CD4-positive, CD25-positive, alpha-beta regulatory T cell (primary cell): ENCODE data around the gene SERPINA1. TPM values are rescaled to one million over a fixed set of nuclear protein-coding genes. Genes with fewer than 3 reads are reported as not detected.

Experiments
- ATAC-seq, 2 donors: fragments of 150-1000 bp; cut with Tn5 transposase; one replicate each; pipeline ENCODE4 v1.10.0; 2021; ENCODE audit warnings: low read depth in 2 of 2, moderate number of reproducible peaks in 2 of 2, moderate library complexity in 1 of 2
- DNase-seq, 3 donors: peaks; one replicate each; pipeline versions ENCODE4 v3.0.0 to v3.0.0-alpha.2; 2012 to 2022; ENCODE audit warnings: mixed read lengths in 1 of 3
- H3K27ac ChIP-seq: one replicate; pipeline ENCODE4 v1.7.0; 2013; ENCODE audit warnings: mild to moderate bottlenecking, low read length; ENCODE audit not compliant: insufficient read depth, poor library complexity, severe bottlenecking
- H3K27me3 ChIP-seq: one replicate; pipeline ENCODE4 v1.7.0; 2013; ENCODE audit warnings: low read length; ENCODE audit not compliant: control insufficient read depth, insufficient read depth
- H3K36me3 ChIP-seq: one replicate; pipeline ENCODE4 v1.7.0; 2013; ENCODE audit warnings: mild to moderate bottlenecking, low read length, moderate library complexity; ENCODE audit not compliant: control insufficient read depth, insufficient read depth
- H3K4me1 ChIP-seq: 2 replicates; pipeline ENCODE4 v1.7.0; 2013; ENCODE audit warnings: mild to moderate bottlenecking, low read length; ENCODE audit not compliant: insufficient read depth, control insufficient read depth, poor library complexity, severe bottlenecking
- H3K4me3 ChIP-seq: one replicate; pipeline ENCODE4 v1.7.0; 2013; ENCODE audit warnings: low read depth, mild to moderate bottlenecking, low read length, moderate library complexity
- H3K9me3 ChIP-seq, 2 experiments: 1 replicate in 1 of 2; 2 replicates in 1 of 2; pipeline ENCODE4 v1.7.0; 2013; ENCODE audit warnings: low read length in 2 of 2, mild to moderate bottlenecking in 1 of 2, moderate library complexity in 1 of 2; ENCODE audit not compliant: control insufficient read depth in 2 of 2
- H3K27ac Mint-ChIP-seq, 3 donors: one replicate each; pipeline ENCODE4 v1.8.0; 2020 to 2022; ENCODE audit warnings: mild to moderate bottlenecking in 3 of 3, mixed read lengths in 3 of 3, moderate library complexity in 2 of 3
- H3K27me3 Mint-ChIP-seq: one replicate; pipeline ENCODE4 v1.8.0; 2022; ENCODE audit warnings: mild to moderate bottlenecking, mixed read lengths
- H3K36me3 Mint-ChIP-seq: one replicate; pipeline ENCODE4 v1.8.0; 2020; ENCODE audit warnings: mixed read lengths
- H3K4me1 Mint-ChIP-seq, 4 donors: one replicate each; pipeline ENCODE4 v1.8.0; 2020 to 2022; ENCODE audit warnings: mixed read lengths in 4 of 4, mild to moderate bottlenecking in 1 of 4
- H3K4me3 Mint-ChIP-seq, 4 donors: one replicate each; pipeline ENCODE4 v1.8.0; 2020 to 2022; ENCODE audit warnings: mild to moderate bottlenecking in 4 of 4, mixed read lengths in 4 of 4, moderate library complexity in 3 of 4
- H3K9me3 Mint-ChIP-seq, 7 donors: one replicate each; pipeline ENCODE4 v1.8.0; 2020 to 2022; ENCODE audit warnings: mixed read lengths in 7 of 7, mild to moderate bottlenecking in 3 of 7, moderate library complexity in 2 of 7
- polyA plus RNA-seq, 4 donors: library from polyadenylated mRNA; unstranded; fragments of 300-500 nt; fragmentation: Illumina TruSeq; gene quantifications; one replicate each; pipeline ENCODE4 v1.2.3, GENCODE V29; 2021
- total RNA-seq: library from RNA; stranded (reverse); gene quantifications from one replicate; pipeline ENCODE4 v1.2.3, GENCODE V29; 2022

Gene SERPINA1
- total and polyA plus RNA-seq, 5 donors from 2014 or later, result 0.14 to 2.6 (median 0.71) TPM; not detected in 2

GRCh38 chr14:94368956-94369355 is 19.4 kb downstream of the SERPINA1 start:
- no peaks in the 10 kb centered on the region for H3K27me3 Mint-ChIP-seq
- H3K4me1 Mint-ChIP-seq, result no peaks in the 10 kb centered on the region
- Histone ChIP-seq H3K27me3 (no peaks in the 10 kb centered on the region), H3K4me3 (no peak overlapping the region), H3K27ac (no peak overlapping the region), H3K36me3 (no peaks in the 10 kb centered on the region), H3K4me1 (no peaks in the 10 kb centered on the region), H3K9me3 (no peaks in the 10 kb centered on the region)
- H3K27ac Mint-ChIP-seq, result no peak overlapping the region
- H3K36me3 Mint-ChIP-seq, result no peaks in the 10 kb centered on the region
- H3K4me3 Mint-ChIP-seq, result no peak overlapping the region
- peaks cover 0 to 2% (median 0%) of the 10 kb centered on the region in 7 donors for H3K9me3 Mint-ChIP-seq
- ATAC-seq, result no peak
- no peak for DNase-seq

DNA sequence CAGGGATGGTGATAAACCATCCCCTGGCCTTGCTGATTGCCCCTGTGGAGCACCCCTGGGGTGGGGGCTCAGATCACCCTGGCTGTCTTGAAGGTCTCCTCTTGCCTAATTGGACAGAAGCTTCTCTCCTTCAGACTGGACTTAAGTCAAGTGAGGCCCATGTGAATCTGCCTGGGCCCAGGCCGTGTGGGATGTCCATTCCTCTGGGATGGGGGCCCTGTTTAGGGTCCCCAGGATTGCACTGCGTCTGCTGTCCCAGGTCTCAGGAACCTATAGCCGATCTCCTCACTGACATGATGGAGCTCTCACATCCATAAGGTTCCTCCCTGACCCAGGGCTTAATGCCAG is 20.2 kb downstream of the SERPINA1 start:
- H3K4me3 ChIP-seq, result no peak overlapping the region
- H3K9me3 Mint-ChIP-seq, result peaks cover 0 to 2% (median 0%) of the 10 kb centered on the region in 7 donors
- ATAC-seq (no peak), DNase-seq (no peak)
- no peaks in the 10 kb centered on the region for H3K27me3 ChIP-seq
- no peaks in the 10 kb centered on the region for H3K9me3 ChIP-seq
- H3K27ac ChIP-seq, result no peak overlapping the region
- no peaks in the 10 kb centered on the region for H3K4me1 Mint-ChIP-seq
- H3K36me3 Mint-ChIP-seq, result no peaks in the 10 kb centered on the region
- H3K4me1 ChIP-seq, result no peaks in the 10 kb centered on the region
- H3K36me3 ChIP-seq, result no peaks in the 10 kb centered on the region
- H3K27ac Mint-ChIP-seq, result no peak overlapping the region
- no peak overlapping the region for H3K4me3 Mint-ChIP-seq
- H3K27me3 Mint-ChIP-seq, result no peaks in the 10 kb centered on the region

DNA sequence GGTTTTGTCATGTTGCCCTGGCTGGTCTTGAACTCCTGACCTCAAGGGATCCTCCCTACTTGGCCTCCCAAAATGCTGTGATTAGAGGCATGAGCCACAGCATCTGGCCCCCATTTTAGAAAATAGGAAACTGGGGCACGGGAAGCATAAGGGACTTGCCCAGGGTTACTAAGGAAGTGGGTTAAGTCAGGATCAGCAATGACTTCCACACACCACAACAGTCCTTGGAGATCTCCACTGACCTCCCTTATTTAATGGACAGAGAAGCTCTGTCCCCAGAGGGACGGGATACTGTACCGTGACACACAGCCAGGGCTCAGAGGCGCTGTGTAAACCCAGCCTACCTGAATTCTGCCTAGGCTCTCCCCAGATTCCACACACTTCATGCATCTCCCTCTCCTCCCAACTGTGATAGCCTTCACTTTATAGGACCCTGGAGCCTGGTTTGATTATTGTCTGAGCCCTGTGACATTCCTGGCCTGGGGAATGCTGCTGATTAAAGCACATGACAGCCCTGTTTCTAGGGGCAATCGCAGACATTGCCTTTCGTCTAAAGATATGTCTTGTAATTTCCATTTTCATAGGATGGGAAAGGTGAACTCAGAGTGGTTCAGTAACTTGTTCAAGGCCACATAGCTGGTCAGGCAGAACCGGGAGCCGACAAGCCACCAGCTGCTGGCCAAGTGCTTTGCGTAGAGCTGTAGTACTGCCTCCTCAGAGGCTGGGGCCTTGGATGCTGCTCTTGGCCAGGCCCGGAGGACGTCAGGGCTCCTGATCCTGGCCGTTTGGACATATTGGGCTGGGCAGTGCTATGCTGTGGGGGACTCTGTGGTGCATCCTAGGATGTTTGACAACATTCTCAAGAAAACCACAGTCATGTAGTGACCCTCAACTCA is 20.8 kb downstream of the SERPINA1 start:
- H3K36me3 ChIP-seq, result no peaks in the 10 kb centered on the region
- no peak overlapping the region for H3K4me3 ChIP-seq
- no peak overlapping the region for H3K27ac ChIP-seq
- no peaks in the 10 kb centered on the region for H3K27me3 ChIP-seq
- peaks cover 0 to 2% (median 0%) of the 10 kb centered on the region in 7 donors for H3K9me3 Mint-ChIP-seq
- H3K36me3 Mint-ChIP-seq, result no peaks in the 10 kb centered on the region
- H3K27ac Mint-ChIP-seq, result no peak overlapping the region
- no peaks in the 10 kb centered on the region for H3K4me1 Mint-ChIP-seq
- ATAC-seq (no peak), DNase-seq (no peak)
- no peaks in the 10 kb centered on the region for H3K27me3 Mint-ChIP-seq
- H3K4me3 Mint-ChIP-seq, result no peak overlapping the region
- no peaks in the 10 kb centered on the region for H3K4me1 ChIP-seq
- H3K9me3 ChIP-seq, result no peaks in the 10 kb centered on the region

DNA sequence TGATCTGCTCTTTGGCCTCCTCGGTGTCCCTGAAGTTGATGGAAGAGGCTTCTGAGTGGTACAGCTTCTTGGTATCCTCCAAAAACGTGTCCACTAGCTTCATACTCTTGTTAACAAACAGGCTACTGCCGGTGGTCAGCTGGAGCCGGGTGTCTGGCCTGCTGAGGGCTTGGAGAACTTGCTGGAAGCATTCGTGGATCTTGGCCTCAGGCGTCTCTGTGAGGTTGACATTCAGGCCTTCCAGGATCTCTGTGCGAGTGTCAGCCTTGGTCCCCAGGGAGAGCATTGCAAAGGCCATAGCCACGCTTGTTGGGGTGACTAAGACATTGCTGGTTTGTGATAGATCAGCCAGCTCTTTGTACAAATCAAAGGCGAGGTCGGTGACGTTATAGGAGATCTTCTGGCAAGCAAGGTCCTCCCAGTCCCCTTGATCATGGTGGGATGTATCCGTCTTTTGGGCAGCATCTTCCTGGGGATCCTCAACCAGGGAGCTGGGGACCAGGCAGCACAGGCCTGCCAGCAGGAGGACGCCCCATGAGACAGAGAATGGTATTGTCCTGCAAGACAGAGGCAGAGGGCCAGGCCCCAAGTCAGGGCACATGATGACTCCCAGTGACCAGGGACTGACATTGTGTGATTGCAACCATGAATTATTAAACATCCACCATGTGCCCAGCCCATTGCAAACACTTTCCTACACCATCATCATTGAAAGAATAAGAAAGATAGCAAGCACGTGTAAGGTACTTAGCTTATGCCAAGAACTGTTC is 22.1 kb downstream of the SERPINA1 start, which contains the start of gene SERPINA2:
TSS of gene SERPINA2 (minus strand) at position 553 of the 770 bp plus-strand sequence.
- Histone ChIP-seq H3K4me3 (no peak within 1 kb of the TSS), H3K4me1 (no peaks in the 10 kb centered on the region), H3K9me3 (no peaks in the 10 kb centered on the region), H3K27ac (no peak within 1 kb of the TSS), H3K36me3 (no peaks in the 10 kb centered on the region), H3K27me3 (no peaks in the 10 kb centered on the region)
- ATAC-seq (no peak), DNase-seq (no peak)
- Mint-ChIP-seq H3K36me3 (no peaks in the 10 kb centered on the region), H3K27me3 (no peaks in the 10 kb centered on the region), H3K4me1 (no peaks in the 10 kb centered on the region), H3K9me3 (peaks cover 0 to 1% (median 0%) of the 10 kb centered on the region in 7 donors), H3K27ac (no peak within 1 kb of the TSS), H3K4me3 (no peak within 1 kb of the TSS)

GRCh38 chr14:94365624-94366023 is 22.8 kb downstream of the SERPINA1 start:
- ATAC-seq (no peak), DNase-seq (no peak)
- Mint-ChIP-seq H3K9me3 (peaks cover 0 to 1% (median 0%) of the 10 kb centered on the region in 7 donors), H3K27me3 (no peaks in the 10 kb centered on the region), H3K4me1 (no peaks in the 10 kb centered on the region), H3K4me3 (no peak overlapping the region), H3K36me3 (no peaks in the 10 kb centered on the region), H3K27ac (no peak overlapping the region)
- H3K4me1 ChIP-seq, result no peaks in the 10 kb centered on the region
- no peaks in the 10 kb centered on the region for H3K36me3 ChIP-seq
- H3K9me3 ChIP-seq, result no peaks in the 10 kb centered on the region
- H3K27me3 ChIP-seq, result no peaks in the 10 kb centered on the region
- H3K4me3 ChIP-seq, result no peak overlapping the region
- no peak overlapping the region for H3K27ac ChIP-seq

GRCh38 chr14:94364964-94365363 is 23.4 kb downstream of the SERPINA1 start:
- H3K4me1 ChIP-seq, result no peaks in the 10 kb centered on the region
- H3K36me3 ChIP-seq, result no peaks in the 10 kb centered on the region
- Mint-ChIP-seq H3K9me3 (peaks cover 0 to 1% (median 0%) of the 10 kb centered on the region in 7 donors), H3K27me3 (no peaks in the 10 kb centered on the region), H3K36me3 (no peaks in the 10 kb centered on the region), H3K4me3 (no peak overlapping the region), H3K4me1 (no peaks in the 10 kb centered on the region), H3K27ac (no peak overlapping the region)
- H3K4me3 ChIP-seq, result no peak overlapping the region
- no peaks in the 10 kb centered on the region for H3K9me3 ChIP-seq
- no peak for ATAC-seq
- H3K27me3 ChIP-seq, result no peaks in the 10 kb centered on the region
- no peak for DNase-seq
- H3K27ac ChIP-seq, result no peak overlapping the region

DNA sequence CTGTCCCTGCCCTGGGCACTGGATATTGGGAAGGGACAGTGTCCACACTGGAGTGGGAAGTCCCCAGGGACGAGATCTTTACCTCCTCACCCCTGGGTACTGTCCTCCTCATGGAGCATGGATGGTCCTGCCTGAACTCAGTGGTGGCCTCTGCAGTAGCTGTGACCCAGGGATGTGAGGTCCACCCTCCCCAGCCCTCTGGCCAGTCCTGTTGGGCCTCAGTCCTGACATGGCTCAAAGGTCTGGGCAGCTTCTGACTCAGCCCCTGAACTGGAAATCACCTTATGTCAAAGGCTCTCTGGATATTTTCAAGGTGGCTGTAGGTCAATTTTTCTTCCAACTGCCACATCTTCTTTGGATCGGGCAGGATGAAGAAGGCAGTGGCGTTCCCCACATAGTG is 24.4 kb downstream of the SERPINA1 start:
- Histone ChIP-seq H3K4me1 (no peaks in the 10 kb centered on the region), H3K36me3 (no peaks in the 10 kb centered on the region), H3K4me3 (no peak overlapping the region), H3K27ac (no peak overlapping the region), H3K9me3 (no peaks in the 10 kb centered on the region), H3K27me3 (no peaks in the 10 kb centered on the region)
- H3K9me3 Mint-ChIP-seq, result peaks cover 0 to 1% (median 0%) of the 10 kb centered on the region in 7 donors
- no peaks in the 10 kb centered on the region for H3K36me3 Mint-ChIP-seq
- no peaks in the 10 kb centered on the region for H3K4me1 Mint-ChIP-seq
- DNase-seq, result no peak
- no peak for ATAC-seq
- no peaks in the 10 kb centered on the region for H3K27me3 Mint-ChIP-seq
- H3K4me3 Mint-ChIP-seq, result no peak overlapping the region
- no peak overlapping the region for H3K27ac Mint-ChIP-seq
